Superior temporal gyrus (tissue), 1 donor: ENCODE results near the gene TSPAN9.

Source experiments
- DNase-seq: peaks from one replicate; pipeline ENCODE4 v3.0.0-alpha.2; 2016; ENCODE audit errors: extremely low spot score

TSPAN9 gene

DNA sequence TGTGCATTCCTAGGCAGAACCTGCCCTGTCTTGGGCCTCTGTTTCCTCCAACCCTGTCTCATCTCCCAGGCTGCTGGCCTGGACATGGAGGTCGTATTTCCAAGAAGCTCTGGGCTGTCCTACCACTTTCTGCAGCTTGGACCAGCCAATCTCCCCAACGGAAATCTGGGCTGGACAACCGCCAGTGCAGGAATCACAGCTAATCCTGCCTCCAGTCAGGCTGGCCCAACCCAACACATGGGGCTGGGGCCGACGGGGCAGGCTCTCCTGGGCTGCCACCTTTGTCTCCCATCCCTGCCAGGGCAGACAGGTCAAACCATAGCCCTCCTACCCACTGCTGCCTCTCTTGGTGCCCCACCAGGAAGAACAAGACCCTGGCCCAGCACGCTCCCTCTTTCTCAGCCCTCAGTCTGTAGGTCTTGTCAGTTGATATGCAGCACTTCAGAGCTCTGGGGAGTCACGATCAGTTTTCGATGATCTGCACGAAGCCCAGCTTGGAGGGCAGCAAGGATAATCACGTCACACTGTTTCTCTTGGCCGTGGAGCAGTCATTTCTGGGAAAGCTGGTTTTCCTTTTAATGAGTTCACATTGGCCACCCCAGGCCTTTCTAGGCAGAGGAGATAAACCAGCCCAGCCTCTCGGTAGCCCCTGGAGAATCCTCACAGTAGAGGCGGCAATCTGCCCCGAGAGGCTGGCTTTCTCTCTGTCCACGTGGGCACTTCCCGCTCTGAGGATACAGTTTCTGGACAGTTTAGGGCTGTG, 218.6 kb downstream of the TSPAN9 start:
- DNase-seq, result no peak

DNA sequence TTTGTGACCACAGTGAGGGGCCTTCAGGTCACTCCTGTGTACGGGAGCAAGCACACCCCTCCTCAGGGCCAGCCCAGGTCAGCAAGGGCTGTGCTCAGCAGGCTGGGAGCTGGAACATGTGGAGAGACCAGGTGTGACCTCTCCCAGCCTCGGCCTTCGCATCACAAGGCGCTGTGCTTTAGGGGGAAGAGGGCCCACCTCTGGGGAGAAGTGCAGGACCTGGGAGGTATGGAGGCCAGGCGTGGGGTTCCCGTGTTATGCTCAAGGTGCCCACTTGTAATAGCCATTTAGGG, 219.2 kb downstream of the TSPAN9 start:
- no peak for DNase-seq

DNA sequence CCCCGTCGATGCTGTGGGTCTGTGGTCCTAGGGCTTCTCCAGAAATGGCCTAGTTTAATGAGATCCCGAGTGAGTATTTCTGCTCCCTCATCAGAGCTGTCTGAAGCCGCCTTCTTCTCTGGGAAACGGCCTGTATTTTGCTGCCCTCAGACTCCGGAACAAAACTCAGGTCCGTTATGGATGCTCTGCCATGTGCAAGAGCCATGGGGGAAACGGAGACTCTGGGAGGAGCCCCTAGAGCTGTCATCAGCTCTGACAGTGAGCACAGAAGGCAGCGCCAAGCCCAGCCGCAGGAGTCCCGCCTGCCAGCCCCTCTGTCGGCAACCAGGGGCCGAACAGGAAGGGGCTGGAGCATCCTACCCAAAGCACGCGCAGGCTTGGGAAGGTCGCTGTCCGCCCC, 221.4 kb downstream of the TSPAN9 start:
- DNase-seq, result no peak

DNA sequence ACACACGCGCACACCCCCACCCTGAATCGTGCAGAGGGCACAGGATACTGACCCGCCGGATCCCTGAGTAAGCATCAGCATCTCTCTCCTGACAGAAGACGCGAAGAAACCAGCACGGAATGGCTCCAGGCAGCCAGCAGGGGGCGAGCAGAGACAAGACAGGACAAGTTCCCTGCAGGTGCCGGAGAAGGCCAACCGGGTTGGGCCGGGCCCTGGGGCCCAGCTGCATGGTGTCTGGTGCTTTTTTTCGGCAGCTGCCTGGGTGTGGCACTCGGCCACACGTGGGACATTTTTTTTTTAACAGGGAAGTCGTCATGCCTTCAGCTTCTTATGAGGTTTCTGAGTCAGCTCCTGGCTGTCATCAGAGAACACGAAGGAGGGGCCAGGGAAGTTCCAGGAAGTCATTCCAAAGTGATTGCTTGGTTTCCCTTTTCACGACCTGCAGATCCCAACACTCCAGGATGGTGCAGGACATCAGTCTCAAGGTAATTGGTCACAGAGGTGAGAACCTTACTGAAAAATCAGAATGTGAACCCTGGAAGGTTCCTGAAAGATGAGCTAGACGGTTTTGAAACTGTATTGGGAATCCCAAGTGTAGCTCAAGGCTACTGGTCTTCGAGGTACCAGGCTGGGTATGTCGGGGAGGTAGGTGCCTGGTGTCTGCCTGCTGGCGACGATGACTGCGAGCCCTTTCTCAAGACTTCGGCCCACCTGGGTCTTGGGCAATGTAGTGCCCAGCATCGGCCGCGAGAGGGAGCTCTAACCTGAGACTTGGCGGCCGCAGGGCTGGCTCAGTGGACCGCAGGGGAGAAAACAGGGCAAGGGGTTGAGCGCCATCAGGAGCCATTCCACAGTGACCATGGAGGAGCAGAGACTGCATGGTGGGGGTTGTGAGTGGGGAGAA, 223.0 kb downstream of the TSPAN9 start:
- DNase-seq, result peak; percentile 90

DNA sequence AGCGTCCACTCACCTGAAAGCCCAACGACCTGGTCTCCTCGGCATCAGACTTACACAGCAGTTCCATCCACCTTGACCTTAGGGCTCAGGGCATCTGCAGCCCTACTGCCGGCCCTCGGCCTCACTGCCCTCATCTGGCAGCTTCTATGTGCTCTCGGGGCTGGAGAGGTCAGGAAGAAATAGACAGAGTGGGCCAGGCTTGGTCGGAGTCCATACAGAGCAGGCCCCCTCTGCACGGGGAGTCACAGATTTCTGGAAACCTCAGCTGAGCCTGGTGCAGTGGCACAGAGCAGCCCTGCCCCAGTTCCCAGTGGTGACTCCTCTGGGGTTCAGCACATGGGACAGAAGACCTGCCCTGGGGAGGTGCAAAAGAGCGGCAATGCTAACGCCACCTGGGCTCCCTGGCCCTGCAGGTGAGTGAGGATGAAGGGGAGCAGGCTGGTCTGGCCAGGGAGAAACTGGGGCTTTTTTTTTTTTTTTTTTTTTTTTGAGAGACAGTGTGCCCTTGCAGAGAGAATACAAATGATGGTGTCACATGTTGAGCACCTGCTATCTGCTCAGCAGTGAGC, 223.7 kb downstream of the TSPAN9 start:
- DNase-seq, result no peak

DNA sequence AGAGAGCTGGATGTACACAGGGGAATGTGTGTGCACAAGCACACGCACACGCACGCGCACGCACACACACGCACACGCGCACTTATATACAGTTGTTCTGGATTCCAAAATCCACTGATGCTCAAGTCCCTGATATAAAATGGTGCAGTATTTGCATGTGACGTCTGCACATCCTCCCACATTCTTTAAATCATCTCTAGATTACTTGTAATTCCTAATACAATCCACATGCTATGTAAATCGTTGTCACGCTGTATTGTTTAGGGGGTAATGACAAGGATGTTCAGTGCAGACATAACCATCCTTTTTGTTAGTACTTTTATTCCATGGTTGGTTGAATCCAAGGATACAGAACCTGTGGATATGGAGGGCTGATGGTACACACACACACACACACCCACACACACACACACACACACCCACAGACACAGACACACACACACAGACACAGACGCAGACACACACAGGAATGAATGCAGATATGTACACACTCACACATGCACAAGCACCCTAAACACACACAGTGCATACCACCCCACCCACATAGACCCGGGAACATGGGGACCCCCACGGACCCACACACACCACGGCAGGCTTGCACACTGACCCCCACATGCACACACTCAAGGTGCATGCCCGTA, 225.3 kb downstream of the TSPAN9 start:
- no peak for DNase-seq

DNA sequence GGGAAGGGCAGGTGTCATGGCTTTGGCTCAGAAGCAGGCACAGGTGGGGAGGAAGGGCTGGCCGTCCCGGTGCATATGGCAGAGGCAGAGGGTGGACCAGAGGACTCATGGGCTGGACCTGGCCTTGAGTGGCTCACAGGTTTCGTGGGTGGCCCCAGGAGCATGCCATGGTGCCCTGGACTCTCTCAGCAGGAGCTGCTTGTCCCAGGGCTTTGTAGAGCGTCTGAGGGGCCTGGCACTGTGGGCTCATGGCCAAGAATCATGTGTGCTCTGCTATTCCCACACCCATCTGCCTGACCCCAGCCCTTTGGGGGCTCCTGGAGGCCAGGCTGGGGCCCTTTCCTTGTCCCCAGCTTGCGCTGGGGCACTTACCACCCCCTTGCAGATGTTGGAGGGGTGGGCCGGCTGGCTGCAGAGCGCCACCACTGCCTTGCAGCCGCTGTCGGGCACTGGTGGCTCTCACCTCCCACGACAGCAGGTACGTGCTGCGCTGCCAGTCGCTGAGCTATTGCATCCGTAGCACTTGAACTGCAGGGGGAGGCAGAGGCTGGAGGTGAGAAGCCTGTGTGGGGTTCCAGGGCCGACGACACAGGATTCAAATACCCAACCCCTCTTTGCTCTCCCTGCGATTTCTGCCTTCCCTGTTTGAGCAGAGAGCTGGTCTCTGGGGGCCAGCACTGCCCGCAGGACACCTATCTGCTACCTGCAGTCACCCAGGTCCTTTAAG, 226.4 kb downstream of the TSPAN9 start:
- DNase-seq, result no peak

DNA sequence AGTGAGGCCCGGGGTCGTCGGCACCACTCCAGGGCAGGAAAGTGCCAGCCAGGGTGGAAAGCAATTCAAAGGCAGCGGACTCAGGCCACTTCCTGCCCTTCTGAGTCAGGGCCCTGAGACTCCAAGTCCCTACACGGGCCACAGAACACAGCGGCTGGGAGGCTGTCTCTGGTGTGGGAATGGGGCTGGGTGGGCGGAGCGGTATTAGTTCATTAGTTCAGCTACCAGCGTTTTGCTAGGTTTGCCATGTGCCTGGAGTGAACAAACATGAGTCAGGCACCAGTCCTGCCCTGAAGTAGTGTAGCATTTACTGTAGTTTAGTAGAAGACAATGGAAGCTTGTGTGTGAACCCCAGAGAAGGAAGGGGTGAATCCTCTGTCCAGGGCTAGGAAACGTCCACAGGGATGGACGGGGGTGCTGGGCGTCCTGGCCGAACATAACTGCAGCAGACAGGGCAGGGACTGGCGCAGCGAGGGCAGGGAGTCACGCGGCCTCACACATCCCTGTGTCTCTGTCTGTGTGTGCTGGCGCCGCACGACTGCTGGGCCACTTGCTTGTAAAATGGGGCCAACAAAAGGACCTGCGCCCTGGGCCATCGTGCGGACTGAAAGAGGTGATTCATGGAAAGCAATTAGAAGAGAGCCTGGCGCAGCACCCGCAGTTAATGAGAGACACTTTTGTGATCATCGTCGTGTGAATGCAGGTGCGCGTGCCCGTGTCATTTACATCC, 227.4 kb downstream of the TSPAN9 start:
- no peak for DNase-seq

DNA sequence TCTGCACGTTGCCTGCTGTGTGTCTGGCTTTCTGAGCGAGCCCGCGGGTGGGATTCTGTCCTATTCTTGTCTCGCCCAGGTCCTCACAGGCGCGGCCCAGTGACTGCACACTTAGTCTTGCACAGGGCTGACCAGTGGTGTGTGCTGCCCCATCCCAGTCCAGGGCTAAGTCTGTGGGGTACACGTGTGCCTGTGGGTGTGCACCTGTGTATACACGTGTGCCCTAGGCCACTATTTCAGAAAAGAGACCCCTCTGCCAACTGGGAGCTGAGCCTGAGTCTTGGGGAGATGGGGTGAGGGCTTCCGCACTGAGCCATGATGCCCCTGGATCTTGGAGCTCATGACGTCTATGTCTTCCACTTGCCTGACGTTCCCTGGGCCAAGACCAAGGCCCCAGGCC, 228.3 kb downstream of the TSPAN9 start:
- no peak for DNase-seq

DNA sequence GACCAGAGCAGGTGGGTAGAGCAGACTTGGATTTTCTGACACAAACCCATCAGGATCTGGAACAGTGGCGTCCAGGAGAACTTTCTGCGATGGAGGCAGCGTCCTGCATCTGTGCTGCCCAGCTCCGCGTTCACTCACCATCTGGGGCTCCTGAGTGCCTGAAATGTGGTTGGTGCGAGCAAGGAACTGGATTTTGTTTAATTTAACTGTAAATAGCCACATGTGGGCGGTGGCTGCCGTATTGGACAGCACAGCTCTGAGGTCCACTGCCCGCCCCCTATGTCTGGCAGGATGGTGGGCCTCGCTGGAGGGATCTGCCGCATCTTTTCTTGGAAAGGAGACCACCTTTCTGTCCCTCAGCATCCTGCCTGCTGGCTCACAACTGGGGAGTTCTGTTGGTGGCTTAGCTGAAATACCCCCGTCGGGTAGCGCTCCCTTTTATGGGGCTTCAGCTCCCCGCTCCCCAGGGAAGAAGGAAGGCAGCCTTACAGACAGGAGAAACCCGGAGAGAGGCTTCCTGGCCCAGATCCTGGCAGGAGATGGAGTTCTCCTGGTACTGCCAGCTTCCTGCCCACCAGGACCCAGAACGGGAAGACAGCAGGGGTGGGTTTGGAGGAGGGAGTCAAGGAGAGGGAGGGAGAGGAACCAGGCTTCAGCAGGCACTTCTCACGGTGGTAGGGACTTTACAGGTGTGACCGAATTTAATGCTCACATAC, 228.9 kb downstream of the TSPAN9 start:
- no peak for DNase-seq

DNA sequence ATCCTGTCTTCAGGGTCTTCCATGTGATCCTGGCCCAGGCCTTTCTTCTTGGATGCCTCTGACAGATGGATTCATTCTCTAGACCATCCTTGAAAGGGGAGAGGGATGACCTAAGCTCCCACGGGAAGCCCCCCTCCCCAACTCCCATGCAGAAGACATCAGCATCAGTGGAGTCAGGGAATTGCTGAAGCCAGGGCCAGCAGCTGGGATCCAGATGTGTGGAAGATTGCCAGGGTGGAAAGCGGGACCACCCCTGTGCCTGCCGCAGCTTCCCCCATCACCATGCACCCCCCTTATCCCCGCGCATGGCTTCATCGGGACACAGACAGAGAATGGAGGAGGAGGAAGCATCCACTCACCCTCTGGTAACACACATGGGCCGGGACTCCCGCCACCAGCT, 230.2 kb downstream of the TSPAN9 start:
- no peak for DNase-seq

DNA sequence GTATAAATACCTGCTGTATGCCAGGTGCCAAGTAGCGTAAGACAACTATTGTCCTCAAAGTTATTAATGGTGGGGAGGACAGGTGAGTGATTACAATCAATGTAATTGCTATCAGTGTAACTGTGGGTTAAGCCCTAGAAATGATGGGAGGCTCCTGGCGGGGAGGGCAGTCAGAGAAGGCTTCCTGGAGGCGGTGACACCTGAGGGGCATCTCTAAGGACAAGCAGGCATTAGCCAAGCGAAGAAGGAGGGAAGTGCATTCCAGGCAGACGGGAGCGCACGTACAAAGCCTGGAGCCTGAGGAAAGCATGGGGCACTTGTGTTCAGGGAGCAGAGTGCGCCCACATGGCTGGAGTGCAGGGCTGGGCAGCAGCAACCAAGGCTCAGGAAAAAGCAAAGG, 230.9 kb downstream of the TSPAN9 start:
- DNase-seq, result no peak

DNA sequence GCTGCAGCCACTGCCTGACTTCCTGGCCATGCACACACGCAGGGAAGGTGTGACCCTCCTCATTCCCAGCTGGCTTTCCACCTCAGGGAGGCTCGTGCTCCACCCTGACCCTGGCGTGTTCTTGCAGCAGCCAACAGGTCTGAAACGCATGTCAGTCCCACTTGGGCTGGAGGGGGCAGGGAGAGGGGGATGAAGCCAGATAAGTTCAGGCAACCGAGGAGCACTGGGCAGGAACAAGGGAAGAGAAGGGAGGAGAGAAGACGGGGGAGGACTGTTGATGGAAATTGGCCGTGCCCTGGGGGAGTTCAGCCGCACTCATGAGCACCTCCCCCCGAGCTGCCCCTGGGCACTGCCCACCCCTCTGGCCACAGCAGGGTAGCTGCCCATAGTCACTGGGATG, 231.4 kb downstream of the TSPAN9 start:
- no peak for DNase-seq

DNA sequence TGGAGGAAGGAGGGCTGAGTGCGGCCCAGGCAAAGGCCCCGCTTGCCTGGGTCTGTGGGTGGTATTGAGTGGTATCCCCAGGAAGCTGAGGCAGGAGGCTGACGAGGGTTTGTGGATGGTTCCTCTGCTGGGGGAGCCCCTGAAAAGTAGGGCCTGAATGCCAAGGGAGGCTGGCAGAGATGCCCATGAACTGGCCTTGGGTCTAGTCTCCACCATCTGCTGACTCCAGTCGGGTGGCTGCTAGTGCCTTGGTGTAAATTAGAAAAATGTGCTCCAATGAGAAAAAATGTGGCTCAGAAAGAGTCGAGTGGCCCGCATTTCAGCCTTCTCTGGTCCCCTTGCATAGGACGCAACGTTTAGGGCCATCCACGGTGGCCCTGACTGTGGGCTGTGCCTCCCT, 232.6 kb downstream of the TSPAN9 start:
- no peak for DNase-seq

DNA sequence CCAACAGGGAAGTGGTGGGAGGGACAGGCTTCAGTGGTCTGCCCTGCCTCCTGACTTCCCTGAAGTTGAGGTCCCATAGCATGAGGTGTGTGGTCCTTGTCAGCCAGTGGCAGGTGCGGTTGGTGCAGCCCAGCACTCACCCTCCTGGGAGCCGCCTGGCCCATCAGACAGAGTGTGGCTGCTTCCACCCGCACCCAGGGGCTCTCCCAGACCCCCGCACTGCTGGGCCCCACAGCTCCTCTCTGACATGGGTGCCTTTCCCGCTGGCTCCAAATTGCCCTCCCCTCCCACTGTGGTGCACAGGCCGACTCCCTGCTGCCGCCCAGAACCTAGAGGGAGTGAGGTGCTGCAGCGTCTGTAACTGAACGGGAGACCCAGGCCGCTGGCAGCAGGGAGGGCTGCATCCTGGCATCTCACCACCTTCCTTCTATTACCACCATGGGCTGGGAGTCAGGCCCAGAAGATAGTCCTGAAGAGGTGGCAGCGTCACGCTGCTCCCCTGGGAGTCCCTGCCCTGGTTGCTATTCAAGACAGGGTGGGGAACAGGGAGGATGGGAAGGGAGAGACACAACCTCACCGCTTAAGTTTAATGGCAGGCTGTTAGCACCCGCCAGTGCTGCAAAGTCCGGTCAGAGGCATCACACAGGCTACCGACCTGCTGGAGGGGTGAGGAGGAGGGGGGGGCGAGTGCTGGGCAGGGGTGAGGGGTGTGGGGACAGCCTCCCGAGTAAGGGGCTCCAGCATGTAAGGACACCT, 233.3 kb downstream of the TSPAN9 start:
- no peak for DNase-seq

DNA sequence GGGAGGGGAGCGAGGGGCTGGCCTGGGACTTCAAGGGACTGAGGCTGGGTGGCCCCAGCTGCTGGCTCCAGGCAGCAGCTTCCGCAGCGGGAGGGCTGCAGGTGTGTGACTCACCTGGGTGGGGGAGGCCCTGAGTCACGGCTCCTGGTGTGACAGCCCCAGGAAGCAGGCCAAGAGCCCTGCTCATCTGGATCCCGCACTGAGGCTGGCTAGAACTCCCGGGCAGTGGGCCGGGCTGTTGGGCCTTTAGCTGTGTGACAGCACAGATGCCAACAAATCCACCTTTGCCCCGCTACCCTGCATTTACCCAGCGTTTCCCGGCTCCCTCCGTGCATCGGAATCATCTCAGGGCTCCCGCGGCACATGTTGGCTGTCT, 233.8 kb downstream of the TSPAN9 start:
- DNase-seq, result no peak

DNA sequence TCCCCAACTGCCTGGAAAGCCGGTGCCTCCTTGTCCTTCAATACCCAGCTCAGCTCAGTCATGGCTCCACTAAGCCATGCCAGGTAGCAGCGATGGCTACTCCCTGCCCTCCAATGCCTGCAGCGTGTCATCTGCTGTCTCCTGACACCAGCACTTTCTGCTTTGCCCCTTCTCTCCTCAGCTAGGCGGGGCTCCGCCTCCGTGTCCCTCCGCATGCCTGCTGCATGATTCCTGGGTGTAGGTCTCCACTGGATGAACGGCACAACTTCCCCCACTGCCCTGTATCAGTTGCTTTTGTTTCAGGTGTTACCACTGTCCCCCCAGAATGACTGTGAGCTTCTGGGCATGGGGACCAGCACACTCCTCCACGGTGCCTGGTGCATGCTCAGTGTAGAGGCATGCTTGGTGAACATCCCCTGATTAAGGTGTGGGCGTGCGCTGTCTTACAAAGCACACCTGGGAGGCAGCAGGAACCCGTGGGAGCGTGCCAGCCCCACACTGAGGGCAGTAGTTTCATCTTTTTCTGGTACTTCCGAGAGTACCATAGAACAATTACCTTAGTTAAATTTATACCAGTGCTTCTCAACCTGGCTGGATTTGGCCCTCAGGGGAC, 234.4 kb downstream of the TSPAN9 start:
- no peak for DNase-seq

DNA sequence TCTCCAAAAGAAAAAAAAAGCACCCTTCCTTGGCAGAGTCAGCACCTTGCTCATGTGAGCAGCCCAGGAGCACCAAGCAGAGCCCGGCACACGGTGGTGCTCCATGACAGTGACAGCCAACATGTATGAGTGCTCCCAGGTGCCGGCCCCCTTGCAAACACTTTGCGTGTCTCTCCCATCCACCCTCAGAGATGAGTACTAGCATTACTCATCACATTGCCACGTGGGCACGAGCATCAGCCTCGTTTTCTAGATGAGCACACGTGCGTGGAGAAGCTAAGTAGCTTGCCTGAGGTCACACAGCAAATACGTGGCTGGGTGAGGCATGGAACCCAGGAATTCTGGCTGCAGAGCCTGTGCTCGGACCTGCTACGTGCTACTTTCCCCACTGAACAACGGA, 235.9 kb downstream of the TSPAN9 start:
- peak; percentile 57 for DNase-seq
